H9 (cell line): ENCODE data around the gene RNF149. TPM values are rescaled to one million over a fixed set of nuclear protein-coding genes. Genes with fewer than 3 reads are reported as not detected.

Experiments
- DNase-seq: peaks from one replicate; pipeline ENCODE4 v3.0.0-alpha.2; 2017
- H2AFZ ChIP-seq: one replicate; pipeline ENCODE4 v1.6.1; 2013; ENCODE audit warnings: mild to moderate bottlenecking, low read length, control low read depth, moderate library complexity
- H2AK5ac ChIP-seq: 2 replicates; pipeline ENCODE4 v1.6.1; 2013; ENCODE audit warnings: low read length, control low read depth, mixed read lengths; ENCODE audit not compliant: insufficient read length
- H2BK120ac ChIP-seq: one replicate; pipeline ENCODE4 v1.6.1; 2013; ENCODE audit warnings: low read depth, mild to moderate bottlenecking, low read length, control low read depth, inconsistent platforms; ENCODE audit not compliant: poor library complexity, severe bottlenecking
- H2BK12ac ChIP-seq: 2 replicates; pipeline ENCODE4 v1.6.1; 2013; ENCODE audit warnings: low read length, control low read depth, mixed read lengths, low read depth; ENCODE audit not compliant: insufficient read length
- H2BK15ac ChIP-seq: 2 replicates; pipeline ENCODE4 v1.6.1; 2013; ENCODE audit warnings: low read depth, low read length, control low read depth
- H2BK20ac ChIP-seq: one replicate; pipeline ENCODE4 v1.6.1; 2013; ENCODE audit warnings: low read depth, mild to moderate bottlenecking, low read length, control low read depth, inconsistent platforms; ENCODE audit not compliant: poor library complexity, severe bottlenecking
- H2BK5ac ChIP-seq: 2 replicates; pipeline ENCODE4 v1.6.1; 2013; ENCODE audit warnings: low read length, control low read depth, mixed read lengths; ENCODE audit not compliant: insufficient read length
- H3K14ac ChIP-seq: 2 replicates; pipeline ENCODE4 v1.6.1; 2013; ENCODE audit warnings: low read length, control low read depth; ENCODE audit not compliant: insufficient read depth
- H3K18ac ChIP-seq: 2 replicates; pipeline ENCODE4 v1.6.1; 2013; ENCODE audit warnings: low read depth, mild to moderate bottlenecking, mixed read lengths, low read length, control low read depth; ENCODE audit not compliant: insufficient read length
- H3K23ac ChIP-seq: 2 replicates; pipeline ENCODE4 v1.6.1; 2013; ENCODE audit warnings: low read length, control low read depth, mixed read lengths, low read depth; ENCODE audit not compliant: insufficient read length
- H3K23me2 ChIP-seq: 2 replicates; pipeline ENCODE4 v1.6.1; 2013; ENCODE audit warnings: low read depth, mild to moderate bottlenecking, mixed read lengths, low read length, control low read depth; ENCODE audit not compliant: insufficient read length, poor library complexity, severe bottlenecking
- H3K27ac ChIP-seq: 2 replicates; pipeline ENCODE4 v1.5.1; 2013; ENCODE audit warnings: low read length, control low read depth, mixed read lengths, low read depth; ENCODE audit not compliant: insufficient read length
- H3K27me3 ChIP-seq: 2 replicates; pipeline ENCODE4 v1.6.1; 2013; ENCODE audit warnings: low read length, control low read depth, inconsistent platforms; ENCODE audit not compliant: insufficient read depth
- H3K4ac ChIP-seq: 2 replicates; pipeline ENCODE4 v1.6.1; 2013; ENCODE audit warnings: low read depth, mild to moderate bottlenecking, control low read depth, inconsistent platforms, low read length, moderate library complexity
- H3K4me1 ChIP-seq: 2 replicates; pipeline ENCODE4 v1.6.1; 2013; ENCODE audit warnings: low read length, control low read depth, inconsistent platforms; ENCODE audit not compliant: insufficient read depth
- H3K4me2 ChIP-seq: 2 replicates; pipeline ENCODE4 v1.6.1; 2013; ENCODE audit warnings: low read length, control low read depth, mixed read lengths; ENCODE audit not compliant: insufficient read length, insufficient read depth
- H3K56ac ChIP-seq: 2 replicates; pipeline ENCODE4 v1.6.1; 2013; ENCODE audit warnings: low read depth, mild to moderate bottlenecking, mixed read lengths, low read length, control low read depth; ENCODE audit not compliant: insufficient read length
- H3K79me1 ChIP-seq: 2 replicates; pipeline ENCODE4 v1.6.1; 2013; ENCODE audit warnings: low read depth, mild to moderate bottlenecking, moderate library complexity, low read length, control low read depth, inconsistent platforms; ENCODE audit not compliant: insufficient read depth, poor library complexity, severe bottlenecking
- H3K79me2 ChIP-seq: 2 replicates; pipeline ENCODE4 v1.6.1; 2013; ENCODE audit warnings: low read length, control low read depth, inconsistent platforms; ENCODE audit not compliant: insufficient read depth
- H3K9ac ChIP-seq: 2 replicates; pipeline ENCODE4 v1.6.1; 2013; ENCODE audit warnings: low read length, control low read depth, mixed read lengths; ENCODE audit not compliant: insufficient read length; ENCODE audit errors: extremely low read depth
- H3K9me3 ChIP-seq: one replicate; pipeline ENCODE4 v1.6.1; 2013; ENCODE audit warnings: low read depth, low read length, inconsistent platforms; ENCODE audit not compliant: control insufficient read depth
- H3T11ph ChIP-seq: one replicate; pipeline ENCODE4 v1.6.1; 2013; ENCODE audit warnings: mild to moderate bottlenecking, low read length, control low read depth, inconsistent platforms
- H4K20me1 ChIP-seq: one replicate; pipeline ENCODE4 v1.6.1; 2013; ENCODE audit not compliant: control insufficient read depth, insufficient read length, insufficient read depth
- H4K5ac ChIP-seq: 2 replicates; pipeline ENCODE4 v1.6.1; 2013; ENCODE audit warnings: low read depth, mild to moderate bottlenecking, mixed read lengths, low read length, control low read depth; ENCODE audit not compliant: insufficient read length
- H4K8ac ChIP-seq: replicated peaks from 2 replicates; pipeline ENCODE4 v1.6.1; 2013; ENCODE audit warnings: low read length, control low read depth, mixed read lengths, low read depth; ENCODE audit not compliant: insufficient read length
- H4K91ac ChIP-seq: 2 replicates; pipeline ENCODE4 v1.6.1; 2013; ENCODE audit warnings: low read depth, mild to moderate bottlenecking, moderate library complexity, mixed read lengths, low read length, control low read depth; ENCODE audit not compliant: insufficient read length
- H3K27ac Mint-ChIP-seq, 3 experiments: 2 replicates in 2 of 3; 3 replicates in 1 of 3; pipeline ENCODE4 v1.8.0; 2020 to 2021; ENCODE audit warnings: mixed read lengths in 3 of 3, mild to moderate bottlenecking in 1 of 3, moderate library complexity in 1 of 3
- H3K27me3 Mint-ChIP-seq: 2 replicates; pipeline ENCODE4 v1.8.0; 2021; ENCODE audit warnings: low read depth, mild to moderate bottlenecking, moderate library complexity, mixed read lengths
- H3K36me3 Mint-ChIP-seq, 3 experiments: 2 replicates in 2 of 3; 3 replicates in 1 of 3; pipeline ENCODE4 v1.8.0; 2020 to 2021; ENCODE audit warnings: low read depth in 3 of 3, mixed read lengths in 3 of 3; ENCODE audit not compliant: insufficient read depth in 1 of 3
- H3K4me1 Mint-ChIP-seq, 2 experiments: 2 replicates each; pipeline ENCODE4 v1.8.0; 2020; ENCODE audit warnings: mixed read lengths in 2 of 2
- H3K4me3 Mint-ChIP-seq, 2 experiments: 2 replicates in 1 of 2; 3 replicates in 1 of 2; pipeline ENCODE4 v1.8.0; 2020 to 2021; ENCODE audit warnings: mild to moderate bottlenecking in 2 of 2, mixed read lengths in 2 of 2, moderate library complexity in 1 of 2
- H3K9me3 Mint-ChIP-seq, 2 experiments: 2 replicates in 1 of 2; 3 replicates in 1 of 2; pipeline ENCODE4 v1.8.0; 2020; ENCODE audit warnings: mild to moderate bottlenecking in 2 of 2, mixed read lengths in 2 of 2, moderate library complexity in 1 of 2
- CTCF ChIP-seq: fragments of 200-600 bp; sonication (generic); conservative IDR thresholded peaks from 3 replicates; pipeline ENCODE4 v1.8.0; 2021; ENCODE audit warnings: antibody characterized with exemption, mild to moderate bottlenecking
- WGBS: extraction: QIAGEN DNeasy Blood & Tissue Kit; methylation state at CpG from one replicate; pipeline ENCODE4 v1.1.7; 2013; ENCODE audit warnings: missing lambda C conversion rate, low lambda C conversion rate, mixed read lengths; ENCODE audit not compliant: insufficient read length; ENCODE audit errors: extremely low coverage; 5-methylcytosine and 5-hydroxymethylcytosine counted together
- total RNA-seq: library from RNA; stranded (reverse); gene quantifications from 2 replicates; pipeline ENCODE4 v1.2.1, GENCODE V29; 2021

The RNF149 gene
- total RNA-seq, 1 experiment from 2014 or later, result 18.0 TPM

GRCh38 chr2:101332885-101333766 is 24.6 kb upstream of the RNF149 start:
- Histone ChIP-seq H4K5ac (no peak overlapping the region), H3K18ac (no peak overlapping the region), H3K4ac (no peak overlapping the region), H3K79me1 (no peaks in the 10 kb centered on the region), H3T11ph (no peak overlapping the region), H2BK5ac (no peak overlapping the region), H2BK20ac (no peak overlapping the region), H3K4me2 (no peak overlapping the region), H2AK5ac (no peak overlapping the region), H3K9me3 (no peaks in the 10 kb centered on the region), H3K27me3 (no peaks in the 10 kb centered on the region), H3K23ac (no peak overlapping the region), H3K9ac (no peak overlapping the region), H3K56ac (no peak overlapping the region), H4K8ac (no peak overlapping the region), H2BK12ac (no peak overlapping the region), H3K27ac (no peak overlapping the region), H3K4me1 (peaks cover 15% of the 10 kb centered on the region; the same call in 1 of the 2 replicates), H4K91ac (no peak overlapping the region), H3K79me2 (no peaks in the 10 kb centered on the region), H2AFZ (no peak overlapping the region), H3K23me2 (no peaks in the 10 kb centered on the region), H2BK120ac (no peak overlapping the region), H3K14ac (no peak overlapping the region), H2BK15ac (no peak overlapping the region), H4K20me1 (no peaks in the 10 kb centered on the region)
- Mint-ChIP-seq H3K27me3 (no peaks in the 10 kb centered on the region), H3K9me3 (peaks cover 0 to 3% of the 10 kb centered on the region in 2 experiments; a peak in 1 of 5 replicates), H3K4me1 (peaks cover 11 to 26% of the 10 kb centered on the region in 2 experiments), H3K27ac (peak overlapping the region in 1 of 3 experiments; percentile 31; a peak in 1 of 7 replicates), H3K4me3 (no peak overlapping the region), H3K36me3 (no peaks in the 10 kb centered on the region)
- no peak for DNase-seq
- WGBS, result no CpG with 5 or more reads among the region's 5 CpGs
- peak; percentile 22; the same call in 2 of the 3 replicates for TF ChIP-seq CTCF
